MM.1S (cell line): ENCODE measurements around the gene SGSH.

Experiments
- DNase-seq: peaks from one replicate; pipeline ENCODE4 v3.0.0-alpha.2; 2015
- H2AFZ ChIP-seq: fragments of 300-600 bp; sonication (generic); 2 replicates; pipeline ENCODE4 v1.6.0; 2016; ENCODE audit warnings: antibody characterized with exemption, low read length
- H3F3A ChIP-seq: fragments of 300-600 bp; sonication (generic); 2 replicates; pipeline ENCODE4 v1.6.1; 2016; ENCODE audit warnings: mild to moderate bottlenecking, antibody characterized with exemption, low read length, moderate library complexity, mixed read lengths; ENCODE audit not compliant: insufficient read depth
- H3K27ac ChIP-seq: fragments of 300-600 bp; sonication (generic); 2 replicates; pipeline ENCODE4 v1.5.1; 2016; ENCODE audit warnings: mild to moderate bottlenecking, low read length
- H3K27me3 ChIP-seq: fragments of 300-600 bp; sonication (generic); replicated peaks from 2 replicates; pipeline ENCODE4 v1.6.0; 2016; ENCODE audit warnings: low read length; ENCODE audit not compliant: insufficient read depth
- H3K36me3 ChIP-seq: fragments of 300-600 bp; sonication (generic); replicated peaks from 2 replicates; pipeline ENCODE4 v1.6.1; 2016; ENCODE audit warnings: mild to moderate bottlenecking, low read length, mixed read lengths; ENCODE audit not compliant: insufficient read depth
- H3K4me1 ChIP-seq: fragments of 300-600 bp; sonication (generic); 2 replicates; pipeline ENCODE4 v1.6.1; 2016; ENCODE audit warnings: low read length, mixed read lengths
- H3K4me2 ChIP-seq: fragments of 300-600 bp; sonication (generic); 2 replicates; pipeline ENCODE4 v1.6.0; 2016; ENCODE audit warnings: low read depth, low read length
- H3K4me3 ChIP-seq: fragments of 300-600 bp; sonication (generic); 2 replicates; pipeline ENCODE4 v1.5.1; 2016; ENCODE audit warnings: low read length, mixed read lengths
- H3K79me2 ChIP-seq: fragments of 300-600 bp; sonication (generic); 2 replicates; pipeline ENCODE4 v1.6.1; 2016; ENCODE audit warnings: mixed run types, low read length, mixed read lengths
- H3K9ac ChIP-seq: fragments of 300-600 bp; sonication (generic); 2 replicates; pipeline ENCODE4 v1.6.1; 2016; ENCODE audit warnings: low read length, mixed read lengths
- H3K9me2 ChIP-seq: fragments of 300-600 bp; sonication (generic); replicated peaks from 2 replicates; pipeline ENCODE4 v1.6.1; 2016; ENCODE audit warnings: mild to moderate bottlenecking, low read length, mixed read lengths; ENCODE audit not compliant: insufficient read depth
- H3K9me3 ChIP-seq: fragments of 300-600 bp; sonication (generic); replicated peaks from 2 replicates; pipeline ENCODE4 v1.6.1; 2016; ENCODE audit warnings: mild to moderate bottlenecking, low read length, mixed read lengths; ENCODE audit not compliant: insufficient read depth
- H4K20me1 ChIP-seq: fragments of 300-600 bp; sonication (generic); 2 replicates; pipeline ENCODE4 v1.6.1; 2016; ENCODE audit warnings: mild to moderate bottlenecking, low read length, moderate library complexity, mixed read lengths; ENCODE audit not compliant: insufficient read depth
- CTCF ChIP-seq: fragments of 300-600 bp; sonication (generic); IDR thresholded peaks from 2 replicates; pipeline ENCODE4 v1.5.1; 2016; ENCODE audit warnings: antibody characterized with exemption, low read length, mixed read lengths
- EZH2 ChIP-seq: fragments of 300-600 bp; sonication (generic); optimal IDR thresholded peaks from 2 replicates; pipeline ENCODE3; 2017; ENCODE audit warnings: low read depth, mild to moderate bottlenecking, antibody characterized with exemption, low read length, mixed read lengths
- EZH2phosphoT487 ChIP-seq: fragments of 300-600 bp; sonication (generic); IDR thresholded peaks from 2 replicates; pipeline ENCODE4 v1.6.1; 2018; ENCODE audit warnings: antibody characterized with exemption, low read length

Gene SGSH

DNA sequence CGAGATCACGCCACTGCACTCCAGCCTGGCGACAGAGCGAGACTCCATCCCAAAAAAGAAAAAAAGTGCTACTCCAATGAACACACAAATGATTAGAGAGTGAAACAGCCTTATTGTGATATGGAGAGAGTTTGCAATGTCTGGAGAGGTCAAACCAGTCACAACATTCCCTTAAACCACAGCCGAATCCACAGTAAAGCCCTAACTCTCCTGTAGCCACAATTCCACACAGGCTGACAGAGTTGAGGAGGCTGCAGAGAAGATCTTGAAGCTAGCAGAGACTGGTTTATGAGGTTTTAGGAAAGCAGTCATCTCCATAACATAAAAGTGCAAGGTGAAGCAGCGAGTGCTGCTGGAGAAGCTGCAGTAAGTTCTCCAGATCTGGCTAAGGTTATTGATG is 47.3 kb upstream of the SGSH start:
- DNase-seq = no peak

GRCh38 chr17:80265205-80266068 is 45.3 kb upstream of the SGSH start:
- no peaks in the 10 kb centered on the region for H3K27me3 ChIP-seq
- H3K9me2 ChIP-seq = no peaks in the 10 kb centered on the region
- peaks cover 5% of the 10 kb centered on the region; the same call in 1 of the 2 replicates for H3K36me3 ChIP-seq
- no peak for DNase-seq
- no peaks in the 10 kb centered on the region for H3K9me3 ChIP-seq
- H3K4me1 ChIP-seq = peaks cover 20% of the 10 kb centered on the region
- H2AFZ ChIP-seq = no peak overlapping the region
- H3K27ac ChIP-seq = no peak overlapping the region
- H4K20me1 ChIP-seq = no peaks in the 10 kb centered on the region
- peaks cover 34% of the 10 kb centered on the region for H3K79me2 ChIP-seq
- H3K4me3 ChIP-seq = no peak overlapping the region
- peaks cover 30% of the 10 kb centered on the region for H3F3A ChIP-seq
- TF ChIP-seq EZH2 (no peak), EZH2phosphoT487 (no peak), CTCF (no peak)
- H3K9ac ChIP-seq = no peak overlapping the region
- H3K4me2 ChIP-seq = no peak overlapping the region

More for the DNA sequence above, 47.3 kb upstream of the SGSH start:
- Histone ChIP-seq H3K79me2 (peaks cover 42% of the 10 kb centered on the region), H3K4me3 (no peak overlapping the region), H3F3A (peaks cover 13% of the 10 kb centered on the region), H2AFZ (no peak overlapping the region), H3K9me3 (no peaks in the 10 kb centered on the region), H3K4me2 (no peak overlapping the region), H3K4me1 (peaks cover 8% of the 10 kb centered on the region), H3K27me3 (no peaks in the 10 kb centered on the region), H3K9ac (no peak overlapping the region), H3K36me3 (peaks cover 5% of the 10 kb centered on the region; the same call in 1 of the 2 replicates), H3K27ac (no peak overlapping the region), H3K9me2 (no peaks in the 10 kb centered on the region), H4K20me1 (no peaks in the 10 kb centered on the region)
- no peak for TF ChIP-seq EZH2
- TF ChIP-seq EZH2phosphoT487 = no peak
- no peak for TF ChIP-seq CTCF

DNA sequence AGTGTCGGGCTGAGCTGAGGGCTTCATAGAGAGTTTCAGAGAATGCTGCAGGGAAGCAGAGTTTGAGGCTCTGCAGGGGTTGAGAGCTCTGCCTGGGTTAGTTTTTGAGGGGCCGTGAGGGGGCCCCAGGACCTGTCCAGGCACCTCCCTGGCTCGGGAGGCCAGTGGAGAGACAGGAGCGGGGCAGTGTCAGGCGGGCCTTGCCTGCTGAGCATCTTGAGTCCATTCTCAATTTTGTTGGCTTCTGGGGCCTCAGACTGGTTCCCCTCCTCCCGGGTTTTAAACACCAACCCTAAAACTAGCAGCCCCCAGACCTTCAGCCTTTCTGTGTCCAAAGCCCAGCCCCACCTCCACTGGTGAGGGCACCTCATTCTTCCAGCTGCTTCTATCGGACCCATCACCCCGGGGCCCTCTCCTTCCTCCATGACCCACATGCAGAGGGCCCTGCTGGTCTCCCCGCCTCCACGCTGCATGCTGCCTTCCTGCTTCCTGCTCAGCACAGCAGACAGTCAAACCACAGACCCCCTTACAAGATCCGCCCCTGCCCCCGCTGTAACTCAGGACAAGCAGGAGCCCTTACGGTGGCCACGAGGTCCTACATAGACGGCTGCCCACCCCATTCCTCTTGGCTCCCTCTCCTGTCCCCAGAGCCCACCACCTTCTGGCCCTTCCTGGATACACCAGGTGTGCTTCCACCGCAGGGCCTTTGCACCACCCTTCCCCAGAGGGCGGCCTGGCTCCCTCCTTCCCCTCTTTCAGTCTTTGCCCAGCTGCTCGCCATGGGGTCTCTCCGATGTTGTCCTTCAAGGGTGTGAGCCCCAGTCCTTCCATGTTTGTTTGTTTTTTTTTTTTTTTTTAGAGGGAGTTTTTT is 44.3 kb upstream of the SGSH start:
- Histone ChIP-seq H3K4me3 (peak overlapping the region; percentile 91), H3K4me2 (peak overlapping the region; percentile 99), H3F3A (peaks cover 37% of the 10 kb centered on the region), H3K4me1 (peaks cover 20% of the 10 kb centered on the region), H3K9me3 (no peaks in the 10 kb centered on the region), H2AFZ (no peak overlapping the region), H3K9me2 (no peaks in the 10 kb centered on the region), H3K36me3 (peaks cover 3% of the 10 kb centered on the region; the same call in 1 of the 2 replicates), H3K27me3 (no peaks in the 10 kb centered on the region), H3K79me2 (peaks cover 28% of the 10 kb centered on the region), H3K27ac (peak overlapping the region; percentile 42; the same call in 1 of the 2 replicates), H4K20me1 (no peaks in the 10 kb centered on the region), H3K9ac (peak overlapping the region; percentile 57)
- peak; percentile 15 for DNase-seq
- no peak for TF ChIP-seq EZH2
- TF ChIP-seq CTCF = no peak
- no peak for TF ChIP-seq EZH2phosphoT487
